ENCODE data around the gene MMP20. TPM values are rescaled to one million over a fixed set of nuclear protein-coding genes. Genes with fewer than 3 reads are reported as not detected.

MMP20 gene
- total RNA-seq, 1 experiment from 2014 or later, result 0.30 TPM

GRCh38 chr11:102661040-102661439, 35.9 kb upstream of the MMP20 start:
- no peak overlapping the region for H3K4me2 ChIP-seq (ENCODE audit: low read length)
- RAD21 ChIA-PET (ENCODE audit: low non-redundant PET in 1 of 2, low total read pairs in 2 of 2, uncharacterized antibody in 2 of 2, unreplicated experiment in 2 of 2), result interaction anchor here in 1 of 2 experiments (0.7 kb wide), 1 partner anchor 58 kb away, joined by 3 read pairs; no protein-coding TSS in a partner anchor
- no peak overlapping the region for H3K4me3 ChIP-seq (replicated peaks in 1 of 2; ENCODE audit: low read depth in 1 of 2, low read length in 2 of 2)
- H3K4me1 ChIP-seq (ENCODE audit: control insufficient read depth in 1 of 2, insufficient read depth in 2 of 2, low read length in 2 of 2), result peaks cover 0 to 7% of the 10 kb centered on the region in 2 experiments; a peak in 1 of 4 replicates
- no peak overlapping the region for H3K9ac ChIP-seq (ENCODE audit: low read length)
- no peaks in the 10 kb centered on the region for H3K79me2 ChIP-seq (ENCODE audit: insufficient read depth, low read length)
- H4K20me1 ChIP-seq (ENCODE audit: insufficient read depth), result no peaks in the 10 kb centered on the region
- CTCF ChIA-PET, result interaction anchor here (0.7 kb wide), 1 partner anchor 367 kb away, joined by 3 read pairs; no protein-coding TSS in a partner anchor
- TF ChIP-seq SP1 (IDR thresholded peaks at IDR 0.05; ENCODE audit: low read depth), result no peak
- intact Hi-C loops (cut with micrococcal nuclease), result no loop called here
- no peaks in the 10 kb centered on the region for H3K9me2 ChIP-seq (ENCODE audit: insufficient read depth)
- no peak overlapping the region for H2AFZ ChIP-seq (ENCODE audit: low read depth, low read length, poor library complexity, severe bottlenecking)
- POLR2A ChIA-PET, result no interaction called here
- no peak for DNase-seq (ENCODE audit: low read depth, low spot score)
- no peaks in the 10 kb centered on the region for H3K27me3 ChIP-seq (ENCODE audit: insufficient read depth, low read length)
- no peak for ATAC-seq
- no TSS peak for BruUV-seq (replicated peaks)
- H3K36me3 ChIP-seq (ENCODE audit: control insufficient read depth in 1 of 2, insufficient read depth in 2 of 2, low read length in 2 of 2), result no peaks in the 10 kb centered on the region
- no peaks in the 10 kb centered on the region for H3K9me3 ChIP-seq (ENCODE audit: control insufficient read depth in 1 of 2, insufficient read depth in 1 of 2, low read depth in 1 of 2, low read length in 2 of 2)
- no peak overlapping the region for H3K27ac ChIP-seq (ENCODE audit: low read depth, low read length)

GRCh38 chr11:102656528-102656927, 31.4 kb upstream of the MMP20 start:
- ChIA-PET POLR2A (no interaction called here), RAD21 (ENCODE audit: low non-redundant PET in 1 of 2, low total read pairs in 2 of 2, uncharacterized antibody in 2 of 2, unreplicated experiment in 2 of 2) (no interaction called here), CTCF (no interaction called here)
- intact Hi-C loops (cut with micrococcal nuclease), result no loop called here
- H3K4me3 ChIP-seq (replicated peaks in 1 of 2; ENCODE audit: low read depth in 1 of 2, low read length in 2 of 2), result no peak overlapping the region
- H3K27me3 ChIP-seq (ENCODE audit: insufficient read depth, low read length), result no peaks in the 10 kb centered on the region
- peaks cover 0 to 7% of the 10 kb centered on the region in 2 experiments; a peak in 1 of 4 replicates for H3K9me3 ChIP-seq (ENCODE audit: control insufficient read depth in 1 of 2, insufficient read depth in 1 of 2, low read depth in 1 of 2, low read length in 2 of 2)
- TF ChIP-seq YY1 (IDR thresholded peaks at IDR 0.05; ENCODE audit: extremely low read depth, insufficient replicate concordance, low read depth, low read length), result no peak
- no peak for TF ChIP-seq FOSL1 (IDR thresholded peaks at IDR 0.05; ENCODE audit: low read depth)
- no peak for TF ChIP-seq ELF1 (IDR thresholded peaks at IDR 0.05; ENCODE audit: borderline replicate concordance, low read depth)
- TF ChIP-seq POLR2AphosphoS5 (IDR thresholded peaks at IDR 0.05; ENCODE audit: low read depth, low read length), result no peak
- TF ChIP-seq JUND (IDR thresholded peaks at IDR 0.05), result no peak
- TF ChIP-seq SP1 (IDR thresholded peaks at IDR 0.05; ENCODE audit: low read depth), result no peak
- DNase-seq (ENCODE audit: low read depth, low spot score) (no peak), ATAC-seq (peak; percentile 65)
- no peak overlapping the region for H3K9ac ChIP-seq (ENCODE audit: low read length)
- no peaks in the 10 kb centered on the region for H4K20me1 ChIP-seq (ENCODE audit: insufficient read depth)
- no peaks in the 10 kb centered on the region for H3K79me2 ChIP-seq (ENCODE audit: insufficient read depth, low read length)
- H3K9me2 ChIP-seq (ENCODE audit: insufficient read depth), result no peaks in the 10 kb centered on the region
- no peak overlapping the region for H3K4me2 ChIP-seq (ENCODE audit: low read length)
- H2AFZ ChIP-seq (ENCODE audit: low read depth, low read length, poor library complexity, severe bottlenecking), result no peak overlapping the region
- H3K36me3 ChIP-seq (ENCODE audit: control insufficient read depth in 1 of 2, insufficient read depth in 2 of 2, low read length in 2 of 2), result no peaks in the 10 kb centered on the region
- peaks cover 0 to 9% of the 10 kb centered on the region in 2 experiments; a peak in 1 of 4 replicates for H3K4me1 ChIP-seq (ENCODE audit: control insufficient read depth in 1 of 2, insufficient read depth in 2 of 2, low read length in 2 of 2)
- H3K27ac ChIP-seq (ENCODE audit: low read depth, low read length), result no peak overlapping the region
- BruUV-seq (replicated peaks), result no TSS peak
